Measurements from ENCODE around the gene NKX6-2.

- no peak for TF ChIP-seq CTCF (optimal IDR thresholded peaks at IDR 0.05 in 1 of 3, IDR thresholded peaks at IDR 0.05 in 1 of 3, conservative IDR thresholded peaks at IDR 0.05 in 1 of 3; ENCODE audit: extremely low read depth in 1 of 3, insufficient read depth in 2 of 3, low read length in 3 of 3)
- no peak for TF ChIP-seq EZH2 (IDR thresholded peaks at IDR 0.05; ENCODE audit: low read length)
Measured at GRCh38 chr10:132810807-132811700, 25.1 kb upstream of the NKX6-2 start.
